HEK293 (cell line): Measurements from ENCODE around the gene KLHL17.
A peak's percentile ranks its signal among the peaks of the same experiment; 100 is the strongest.

Source experiments
- GLIS1 ChIP-seq: fragments of 450-650 bp; formaldehyde crosslinking; IDR thresholded peaks from 2 replicates; pipeline ENCODE4 v1.5.1; 2016; ENCODE audit warnings: missing biosample characterization, missing genetic modification characterization
- GLIS2 ChIP-seq: fragments of 450-650 bp; formaldehyde crosslinking; IDR thresholded peaks from 2 replicates; pipeline ENCODE4 v1.5.1; 2016; ENCODE audit warnings: missing biosample characterization, missing genetic modification characterization
- KLF1 ChIP-seq: fragments of 450-650 bp; formaldehyde crosslinking; IDR thresholded peaks from 2 replicates; pipeline ENCODE4 v1.5.1; 2016; ENCODE audit warnings: missing biosample characterization, missing genetic modification characterization
- KLF7 ChIP-seq: fragments of 450-650 bp; formaldehyde crosslinking; IDR thresholded peaks from 2 replicates; pipeline ENCODE4 v1.5.1; 2016; ENCODE audit warnings: missing biosample characterization, missing genetic modification characterization, borderline replicate concordance
- SALL2 ChIP-seq: fragments of 450-650 bp; formaldehyde crosslinking; IDR thresholded peaks from 2 replicates; pipeline ENCODE4 v1.5.0; 2017; ENCODE audit warnings: missing biosample characterization, mild to moderate bottlenecking, missing genetic modification characterization, borderline replicate concordance
- SCRT1 ChIP-seq: fragments of 450-650 bp; formaldehyde crosslinking; IDR thresholded peaks from 2 replicates; pipeline ENCODE4 v1.5.1; 2016; ENCODE audit warnings: missing biosample characterization, missing genetic modification characterization, borderline replicate concordance
- SP2 ChIP-seq: fragments of 450-650 bp; formaldehyde crosslinking; IDR thresholded peaks from 2 replicates; pipeline ENCODE4 v1.5.1; 2016; ENCODE audit warnings: missing biosample characterization, missing genetic modification characterization
- SP7 ChIP-seq: fragments of 450-650 bp; formaldehyde crosslinking; IDR thresholded peaks from 2 replicates; pipeline ENCODE4 v1.5.1; 2016; ENCODE audit warnings: missing biosample characterization, missing genetic modification characterization
- WT1 ChIP-seq: fragments of 450-650 bp; formaldehyde crosslinking; IDR thresholded peaks from 2 replicates; pipeline ENCODE4 v1.5.1; 2016; ENCODE audit warnings: missing biosample characterization, missing genetic modification characterization
- ZBTB20 ChIP-seq: fragments of 450-650 bp; formaldehyde crosslinking; IDR thresholded peaks from 2 replicates; pipeline ENCODE4 v1.5.1; 2016; ENCODE audit warnings: missing biosample characterization, missing genetic modification characterization
- ZBTB7A ChIP-seq: fragments of 450-650 bp; formaldehyde crosslinking; IDR thresholded peaks from 2 replicates; pipeline ENCODE4 v1.5.1; 2016; ENCODE audit warnings: low read depth, missing biosample characterization, missing genetic modification characterization
- ZBTB8A ChIP-seq: fragments of 450-650 bp; formaldehyde crosslinking; IDR thresholded peaks from 2 replicates; pipeline ENCODE4 v1.5.1; 2016; ENCODE audit warnings: missing biosample characterization, missing genetic modification characterization
- ZFP37 ChIP-seq: fragments of 450-650 bp; formaldehyde crosslinking; IDR thresholded peaks from 2 replicates; pipeline ENCODE4 v1.5.1; 2016; ENCODE audit warnings: missing biosample characterization, missing genetic modification characterization
- ZIC2 ChIP-seq: fragments of 450-650 bp; formaldehyde crosslinking; IDR thresholded peaks from 2 replicates; pipeline ENCODE4 v1.5.1; 2016; ENCODE audit warnings: missing biosample characterization, missing genetic modification characterization
- ZNF112 ChIP-seq: fragments of 450-650 bp; formaldehyde crosslinking; IDR thresholded peaks from 2 replicates; pipeline ENCODE4 v1.5.0; 2017; ENCODE audit warnings: missing biosample characterization, missing genetic modification characterization
- ZNF157 ChIP-seq: fragments of 450-650 bp; formaldehyde crosslinking; IDR thresholded peaks from 2 replicates; pipeline ENCODE4 v1.5.1; 2016; ENCODE audit warnings: missing biosample characterization, missing genetic modification characterization
- ZNF19 ChIP-seq: fragments of 450-650 bp; formaldehyde crosslinking; IDR thresholded peaks from 2 replicates; pipeline ENCODE4; 2016; ENCODE audit warnings: missing biosample characterization, missing genetic modification characterization, low read depth
- ZNF2 ChIP-seq: fragments of 450-650 bp; formaldehyde crosslinking; IDR thresholded peaks from 2 replicates; pipeline ENCODE4 v1.5.1; 2016; ENCODE audit warnings: missing biosample characterization, missing genetic modification characterization
- ZNF202 ChIP-seq: fragments of 450-650 bp; formaldehyde crosslinking; IDR thresholded peaks from 2 replicates; pipeline ENCODE4 v1.5.1; 2016; ENCODE audit warnings: missing biosample characterization, missing genetic modification characterization, borderline replicate concordance
- ZNF24 ChIP-seq: fragments of 450-650 bp; formaldehyde crosslinking; IDR thresholded peaks from 2 replicates; pipeline ENCODE4 v1.5.1; 2016; ENCODE audit warnings: missing biosample characterization, missing genetic modification characterization
- ZNF26 ChIP-seq: fragments of 450-650 bp; formaldehyde crosslinking; IDR thresholded peaks from 2 replicates; pipeline ENCODE4 v1.5.1; 2016; ENCODE audit warnings: missing biosample characterization, missing genetic modification characterization
- ZNF311 ChIP-seq: fragments of 450-650 bp; formaldehyde crosslinking; IDR thresholded peaks from 2 replicates; pipeline ENCODE4 v1.5.1; 2017; ENCODE audit warnings: missing biosample characterization, missing genetic modification characterization, borderline replicate concordance
- ZNF324 ChIP-seq: fragments of 450-650 bp; formaldehyde crosslinking; IDR thresholded peaks from 2 replicates; pipeline ENCODE4 v1.5.1; 2016; ENCODE audit warnings: missing biosample characterization, missing genetic modification characterization
- ZNF394 ChIP-seq: fragments of 450-650 bp; formaldehyde crosslinking; IDR thresholded peaks from 2 replicates; pipeline ENCODE4 v1.5.1; 2016; ENCODE audit warnings: missing biosample characterization, missing genetic modification characterization, mild to moderate bottlenecking, moderate library complexity, borderline replicate concordance
- ZNF416 ChIP-seq: fragments of 450-650 bp; formaldehyde crosslinking; IDR thresholded peaks from 2 replicates; pipeline ENCODE4 v1.5.1; 2016; ENCODE audit warnings: missing biosample characterization, missing genetic modification characterization
- ZNF423 ChIP-seq: fragments of 450-650 bp; formaldehyde crosslinking; IDR thresholded peaks from 2 replicates; pipeline ENCODE4 v1.5.1; 2016; ENCODE audit warnings: missing biosample characterization, missing genetic modification characterization
- ZNF433 ChIP-seq: fragments of 450-650 bp; formaldehyde crosslinking; IDR thresholded peaks from 2 replicates; pipeline ENCODE4 v1.5.1; 2016; ENCODE audit warnings: missing biosample characterization, missing genetic modification characterization, low read depth
- ZNF555 ChIP-seq: fragments of 450-650 bp; formaldehyde crosslinking; conservative IDR thresholded peaks from 2 replicates; pipeline ENCODE4 v1.5.1; 2017; ENCODE audit warnings: missing biosample characterization, mild to moderate bottlenecking, missing genetic modification characterization, inconsistent platforms
- ZNF560 ChIP-seq: fragments of 450-650 bp; formaldehyde crosslinking; IDR thresholded peaks from 2 replicates; pipeline ENCODE4 v1.5.1; 2017; ENCODE audit warnings: missing biosample characterization, missing genetic modification characterization, borderline replicate concordance
- ZNF571 ChIP-seq: fragments of 450-650 bp; formaldehyde crosslinking; IDR thresholded peaks from 2 replicates; pipeline ENCODE4 v1.5.0; 2017; ENCODE audit warnings: missing biosample characterization, missing genetic modification characterization
- ZNF623 ChIP-seq: fragments of 450-650 bp; formaldehyde crosslinking; IDR thresholded peaks from 2 replicates; pipeline ENCODE4 v1.5.1; 2016; ENCODE audit warnings: missing biosample characterization, missing genetic modification characterization
- ZNF658 ChIP-seq: fragments of 450-650 bp; formaldehyde crosslinking; IDR thresholded peaks from 2 replicates; pipeline ENCODE4; 2016; ENCODE audit warnings: missing biosample characterization, missing genetic modification characterization
- ZNF707 ChIP-seq: fragments of 450-650 bp; formaldehyde crosslinking; IDR thresholded peaks from 2 replicates; pipeline ENCODE4 v1.5.1; 2016; ENCODE audit warnings: missing biosample characterization, missing genetic modification characterization
- ZXDB ChIP-seq: fragments of 450-650 bp; formaldehyde crosslinking; IDR thresholded peaks from 2 replicates; pipeline ENCODE4 v1.5.1; 2016; ENCODE audit warnings: missing biosample characterization, missing genetic modification characterization
- TF ChIP-seq, protein P1 (sequence below): fragments of 450-650 bp; formaldehyde crosslinking; IDR thresholded peaks from 2 replicates; pipeline ENCODE4; 2016; ENCODE audit warnings: missing biosample characterization, missing genetic modification characterization
- TF ChIP-seq, protein P2 (sequence below): fragments of 450-650 bp; formaldehyde crosslinking; IDR thresholded peaks from 2 replicates; pipeline ENCODE4 v1.5.1; 2016; ENCODE audit warnings: missing biosample characterization, missing genetic modification characterization
- TF ChIP-seq, protein P3 (sequence below): fragments of 450-650 bp; formaldehyde crosslinking; IDR thresholded peaks from 2 replicates; pipeline ENCODE4 v1.5.1; 2017; ENCODE audit warnings: missing biosample characterization, missing genetic modification characterization

KLHL17 gene

GRCh38 chr1:916173-917075, 44.0 kb upstream of the KLHL17 start (continued):
- TF ChIP-seq ZNF571 (no peak), ZNF324 (no peak), ZNF112 (tag by site-specific recombination) (no peak), ZIC2 (peak; percentile 66), ZNF560 (no peak), ZNF707 (tag by site-specific recombination) (no peak), ZBTB8A (peak; percentile 84), ZNF157 (tag by site-specific recombination) (no peak), SCRT1 (tag by site-specific recombination) (no peak), WT1 (tag by site-specific recombination) (peak; percentile 51), ZNF623 (tag by site-specific recombination) (no peak), ZNF555 (no peak), GLIS2 (tag by site-specific recombination) (peak; percentile 52), KLF7 (no peak), ZFP37 (no peak), ZNF423 (tag by site-specific recombination) (no peak), ZBTB7A (no peak), ZBTB20 (tag by site-specific recombination) (peak; percentile 61), ZXDB (tag by site-specific recombination) (peak; percentile 77), ZNF26 (tag by site-specific recombination) (no peak), SALL2 (tag by site-specific recombination) (no peak), SP7 (tag by site-specific recombination) (peak; percentile 90), ZNF658 (no peak), SP2 (tag by site-specific recombination) (peak; percentile 35), ZNF394 (tag by site-specific recombination) (no peak), GLIS1 (tag by site-specific recombination) (peak; percentile 91), ZNF433 (tag by site-specific recombination) (no peak), ZNF416 (tag by site-specific recombination) (no peak), ZNF24 (peak; percentile 83), ZNF19 (tag by site-specific recombination) (no peak), ZNF202 (tag by site-specific recombination) (no peak), ZNF2 (tag by site-specific recombination) (no peak), KLF1 (tag by site-specific recombination) (peak; percentile 68), ZNF311 (tag by site-specific recombination) (no peak)
- TF ChIP-seq, protein P1, sequence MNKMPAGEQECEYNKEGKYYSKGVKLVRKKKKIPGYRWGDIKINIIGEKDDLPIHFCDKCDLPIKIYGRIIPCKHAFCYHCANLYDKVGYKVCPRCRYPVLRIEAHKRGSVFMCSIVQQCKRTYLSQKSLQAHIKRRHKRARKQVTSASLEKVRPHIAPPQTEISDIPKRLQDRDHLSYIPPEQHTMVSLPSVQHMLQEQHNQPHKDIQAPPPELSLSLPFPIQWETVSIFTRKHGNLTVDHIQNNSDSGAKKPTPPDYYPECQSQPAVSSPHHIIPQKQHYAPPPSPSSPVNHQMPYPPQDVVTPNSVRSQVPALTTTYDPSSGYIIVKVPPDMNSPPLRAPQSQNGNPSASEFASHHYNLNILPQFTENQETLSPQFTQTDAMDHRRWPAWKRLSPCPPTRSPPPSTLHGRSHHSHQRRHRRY, result no peak
- TF ChIP-seq, protein P2, sequence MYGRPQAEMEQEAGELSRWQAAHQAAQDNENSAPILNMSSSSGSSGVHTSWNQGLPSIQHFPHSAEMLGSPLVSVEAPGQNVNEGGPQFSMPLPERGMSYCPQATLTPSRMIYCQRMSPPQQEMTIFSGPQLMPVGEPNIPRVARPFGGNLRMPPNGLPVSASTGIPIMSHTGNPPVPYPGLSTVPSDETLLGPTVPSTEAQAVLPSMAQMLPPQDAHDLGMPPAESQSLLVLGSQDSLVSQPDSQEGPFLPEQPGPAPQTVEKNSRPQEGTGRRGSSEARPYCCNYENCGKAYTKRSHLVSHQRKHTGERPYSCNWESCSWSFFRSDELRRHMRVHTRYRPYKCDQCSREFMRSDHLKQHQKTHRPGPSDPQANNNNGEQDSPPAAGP (tag by site-specific recombination), result peak; percentile 93
- TF ChIP-seq, protein P3, sequence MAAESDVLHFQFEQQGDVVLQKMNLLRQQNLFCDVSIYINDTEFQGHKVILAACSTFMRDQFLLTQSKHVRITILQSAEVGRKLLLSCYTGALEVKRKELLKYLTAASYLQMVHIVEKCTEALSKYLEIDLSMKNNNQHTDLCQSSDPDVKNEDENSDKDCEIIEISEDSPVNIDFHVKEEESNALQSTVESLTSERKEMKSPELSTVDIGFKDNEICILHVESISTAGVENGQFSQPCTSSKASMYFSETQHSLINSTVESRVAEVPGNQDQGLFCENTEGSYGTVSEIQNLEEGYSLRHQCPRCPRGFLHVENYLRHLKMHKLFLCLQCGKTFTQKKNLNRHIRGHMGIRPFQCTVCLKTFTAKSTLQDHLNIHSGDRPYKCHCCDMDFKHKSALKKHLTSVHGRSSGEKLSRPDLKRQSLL (tag by site-specific recombination), result peak; percentile 58; the same call in 1 of the 2 replicates
